ENCODE measurements around the gene AMPD2.
A peak's percentile ranks its signal among the peaks of the same experiment; 100 is the strongest.

AMPD2 gene

GRCh38 chr1:109619576-109620400, at the start of gene AMPD2, which contains the start of gene GNAT2:
Gene AMPD2, plus strand, starts transcription at chr1:109619837. Its CDS starts 1,339 bp downstream, at chr1:109621176.
Gene GNAT2, minus strand, starts transcription at chr1:109619616. Its CDS starts 6,746 bp downstream, at chr1:109612870.
- H3K4me1 ChIP-seq (ENCODE audit: control insufficient read depth, insufficient read depth, low read length) = peaks cover 53% of the 10 kb centered on the region
- H3K9me3 ChIP-seq (ENCODE audit: control insufficient read depth, low read length) = no peaks in the 10 kb centered on the region
- H3K36me3 ChIP-seq (ENCODE audit: control insufficient read depth, insufficient read depth, low read length, severe bottlenecking) = no peaks in the 10 kb centered on the region
- peak within 1 kb of the TSS; percentile 95 for H3K9ac ChIP-seq (ENCODE audit: low read length)
- H3K4me3 ChIP-seq (ENCODE audit: low read length) = peak within 1 kb of the TSS; percentile 86
- no peaks in the 10 kb centered on the region for H3K27me3 ChIP-seq (replicated peaks; ENCODE audit: control insufficient read depth, insufficient read depth, low read length)
- peak; percentile 94 for DNase-seq (ENCODE audit: low read depth)

- H3K9me3 ChIP-seq (ENCODE audit: control insufficient read depth, low read length) = no peaks in the 10 kb centered on the region
- H3K27me3 ChIP-seq (replicated peaks; ENCODE audit: control insufficient read depth, insufficient read depth, low read length) = no peaks in the 10 kb centered on the region
- DNase-seq (ENCODE audit: low read depth) = peak; percentile 43
- no peak overlapping the region for H3K9ac ChIP-seq (ENCODE audit: low read length)
- peaks cover 10% of the 10 kb centered on the region for H3K4me1 ChIP-seq (ENCODE audit: control insufficient read depth, insufficient read depth, low read length)
- H3K4me3 ChIP-seq (ENCODE audit: low read length) = no peak overlapping the region
- H3K36me3 ChIP-seq (ENCODE audit: control insufficient read depth, insufficient read depth, low read length, severe bottlenecking) = peaks cover 6% of the 10 kb centered on the region
These were observed 49.2 kb upstream of the AMPD2 start for GRCh38 chr1:109570414-109570813.

- DNase-seq (ENCODE audit: low read depth) = no peak
- H3K4me3 ChIP-seq (ENCODE audit: low read length) = no peak overlapping the region
- no peak overlapping the region for H3K9ac ChIP-seq (ENCODE audit: low read length)
- H3K36me3 ChIP-seq (ENCODE audit: control insufficient read depth, insufficient read depth, low read length, severe bottlenecking) = peaks cover 20% of the 10 kb centered on the region
- H3K27me3 ChIP-seq (replicated peaks; ENCODE audit: control insufficient read depth, insufficient read depth, low read length) = no peaks in the 10 kb centered on the region
- H3K9me3 ChIP-seq (ENCODE audit: control insufficient read depth, low read length) = no peaks in the 10 kb centered on the region
- H3K4me1 ChIP-seq (ENCODE audit: control insufficient read depth, insufficient read depth, low read length) = peaks cover 11% of the 10 kb centered on the region
These were observed 45.9 kb upstream of the AMPD2 start for GRCh38 chr1:109573785-109574184.

GRCh38 chr1:109578947-109579443, 40.6 kb upstream of the AMPD2 start:
- no peak for DNase-seq (ENCODE audit: low read depth)
- H3K36me3 ChIP-seq (ENCODE audit: control insufficient read depth, insufficient read depth, low read length, severe bottlenecking) = peaks cover 58% of the 10 kb centered on the region
- peaks cover 10% of the 10 kb centered on the region for H3K4me1 ChIP-seq (ENCODE audit: control insufficient read depth, insufficient read depth, low read length)
- no peaks in the 10 kb centered on the region for H3K27me3 ChIP-seq (replicated peaks; ENCODE audit: control insufficient read depth, insufficient read depth, low read length)
- no peak overlapping the region for H3K4me3 ChIP-seq (ENCODE audit: low read length)
- no peak overlapping the region for H3K9ac ChIP-seq (ENCODE audit: low read length)
- no peaks in the 10 kb centered on the region for H3K9me3 ChIP-seq (ENCODE audit: control insufficient read depth, low read length)

GRCh38 chr1:109579491-109579890, 40.1 kb upstream of the AMPD2 start:
- H3K4me1 ChIP-seq (ENCODE audit: control insufficient read depth, insufficient read depth, low read length) = peaks cover 10% of the 10 kb centered on the region
- peaks cover 60% of the 10 kb centered on the region for H3K36me3 ChIP-seq (ENCODE audit: control insufficient read depth, insufficient read depth, low read length, severe bottlenecking)
- H3K9ac ChIP-seq (ENCODE audit: low read length) = no peak overlapping the region
- no peaks in the 10 kb centered on the region for H3K9me3 ChIP-seq (ENCODE audit: control insufficient read depth, low read length)
- H3K27me3 ChIP-seq (replicated peaks; ENCODE audit: control insufficient read depth, insufficient read depth, low read length) = no peaks in the 10 kb centered on the region
- DNase-seq (ENCODE audit: low read depth) = no peak
- no peak overlapping the region for H3K4me3 ChIP-seq (ENCODE audit: low read length)

GRCh38 chr1:109582021-109582420, 37.6 kb upstream of the AMPD2 start:
- no peak for DNase-seq (ENCODE audit: low read depth)
- H3K4me3 ChIP-seq (ENCODE audit: low read length) = no peak overlapping the region
- peaks cover 10% of the 10 kb centered on the region for H3K4me1 ChIP-seq (ENCODE audit: control insufficient read depth, insufficient read depth, low read length)
- H3K36me3 ChIP-seq (ENCODE audit: control insufficient read depth, insufficient read depth, low read length, severe bottlenecking) = peaks cover 76% of the 10 kb centered on the region
- no peak overlapping the region for H3K9ac ChIP-seq (ENCODE audit: low read length)
- H3K9me3 ChIP-seq (ENCODE audit: control insufficient read depth, low read length) = no peaks in the 10 kb centered on the region
- no peaks in the 10 kb centered on the region for H3K27me3 ChIP-seq (replicated peaks; ENCODE audit: control insufficient read depth, insufficient read depth, low read length)

- Histone ChIP-seq H3K27me3 (replicated peaks; ENCODE audit: control insufficient read depth, insufficient read depth, low read length) (no peaks in the 10 kb centered on the region), H3K9me3 (ENCODE audit: control insufficient read depth, low read length) (no peaks in the 10 kb centered on the region), H3K4me1 (ENCODE audit: control insufficient read depth, insufficient read depth, low read length) (no peaks in the 10 kb centered on the region), H3K9ac (ENCODE audit: low read length) (no peak overlapping the region), H3K36me3 (ENCODE audit: control insufficient read depth, insufficient read depth, low read length, severe bottlenecking) (peaks cover 80% of the 10 kb centered on the region), H3K4me3 (ENCODE audit: low read length) (no peak overlapping the region)
- DNase-seq (ENCODE audit: low read depth) = no peak
These were observed 34.9 kb upstream of the AMPD2 start for GRCh38 chr1:109584766-109585165.

GRCh38 chr1:109586055-109586454, 33.6 kb upstream of the AMPD2 start:
- Histone ChIP-seq H3K9ac (ENCODE audit: low read length) (no peak overlapping the region), H3K9me3 (ENCODE audit: control insufficient read depth, low read length) (no peaks in the 10 kb centered on the region), H3K27me3 (replicated peaks; ENCODE audit: control insufficient read depth, insufficient read depth, low read length) (no peaks in the 10 kb centered on the region), H3K4me3 (ENCODE audit: low read length) (no peak overlapping the region), H3K36me3 (ENCODE audit: control insufficient read depth, insufficient read depth, low read length, severe bottlenecking) (peaks cover 81% of the 10 kb centered on the region), H3K4me1 (ENCODE audit: control insufficient read depth, insufficient read depth, low read length) (peaks cover 3% of the 10 kb centered on the region)
- DNase-seq (ENCODE audit: low read depth) = no peak

GRCh38 chr1:109589177-109589576, 30.5 kb upstream of the AMPD2 start:
- Histone ChIP-seq H3K4me1 (ENCODE audit: control insufficient read depth, insufficient read depth, low read length) (peaks cover 3% of the 10 kb centered on the region), H3K4me3 (ENCODE audit: low read length) (peak overlapping the region; percentile 33), H3K27me3 (replicated peaks; ENCODE audit: control insufficient read depth, insufficient read depth, low read length) (no peaks in the 10 kb centered on the region), H3K36me3 (ENCODE audit: control insufficient read depth, insufficient read depth, low read length, severe bottlenecking) (peaks cover 87% of the 10 kb centered on the region), H3K9me3 (ENCODE audit: control insufficient read depth, low read length) (no peaks in the 10 kb centered on the region), H3K9ac (ENCODE audit: low read length) (no peak overlapping the region)
- DNase-seq (ENCODE audit: low read depth) = no peak

- Histone ChIP-seq H3K4me3 (ENCODE audit: low read length) (peak overlapping the region; percentile 33), H3K9ac (ENCODE audit: low read length) (no peak overlapping the region), H3K36me3 (ENCODE audit: control insufficient read depth, insufficient read depth, low read length, severe bottlenecking) (peaks cover 86% of the 10 kb centered on the region), H3K4me1 (ENCODE audit: control insufficient read depth, insufficient read depth, low read length) (peaks cover 3% of the 10 kb centered on the region), H3K27me3 (replicated peaks; ENCODE audit: control insufficient read depth, insufficient read depth, low read length) (no peaks in the 10 kb centered on the region), H3K9me3 (ENCODE audit: control insufficient read depth, low read length) (no peaks in the 10 kb centered on the region)
- no peak for DNase-seq (ENCODE audit: low read depth)
These were observed 30.0 kb upstream of the AMPD2 start for GRCh38 chr1:109589679-109590078.

GRCh38 chr1:109592916-109593315, 26.7 kb upstream of the AMPD2 start:
- Histone ChIP-seq H3K9ac (ENCODE audit: low read length) (no peak overlapping the region), H3K36me3 (ENCODE audit: control insufficient read depth, insufficient read depth, low read length, severe bottlenecking) (peaks cover 79% of the 10 kb centered on the region), H3K4me3 (ENCODE audit: low read length) (no peak overlapping the region), H3K27me3 (replicated peaks; ENCODE audit: control insufficient read depth, insufficient read depth, low read length) (no peaks in the 10 kb centered on the region), H3K4me1 (ENCODE audit: control insufficient read depth, insufficient read depth, low read length) (peaks cover 9% of the 10 kb centered on the region), H3K9me3 (ENCODE audit: control insufficient read depth, low read length) (no peaks in the 10 kb centered on the region)
- DNase-seq (ENCODE audit: low read depth) = no peak

Measured in adipocyte (in vitro differentiated cells).